SK-N-MC (cell line): ENCODE data around the gene POLR2L.

Experiments
- DNase-seq: peaks from one replicate; pipeline ENCODE4 v3.0.0-alpha.2; 2011; ENCODE audit warnings: low read depth, low spot score
- H3K27ac ChIP-seq: fragments of 200-600 bp; sonication (generic); 2 replicates; pipeline ENCODE4 v1.5.1; 2016; ENCODE audit warnings: mixed run types
- H3K36me3 ChIP-seq: fragments of 200-600 bp; sonication (generic); 2 replicates; pipeline ENCODE4 v1.6.1; 2017; ENCODE audit warnings: antibody characterized with exemption, low read length, mixed read lengths; ENCODE audit not compliant: insufficient read depth
- H3K4me3 ChIP-seq: fragments of 200-600 bp; sonication (generic); 2 replicates; pipeline ENCODE4 v1.5.1; 2016
- H3K9ac ChIP-seq: fragments of 200-600 bp; sonication (generic); 2 replicates; pipeline ENCODE4 v1.8.0; 2017; ENCODE audit warnings: mixed run types, mixed read lengths; ENCODE audit not compliant: insufficient read length
- H3K9me3 ChIP-seq: fragments of 200-600 bp; sonication (generic); 2 replicates; pipeline ENCODE4 v1.6.1; 2017; ENCODE audit warnings: low read depth, mild to moderate bottlenecking, antibody characterized with exemption, low read length, moderate library complexity, mixed read lengths
- EZH2 ChIP-seq: fragments of 200-600 bp; sonication (generic); IDR thresholded peaks from one replicate; pipeline ENCODE4 v1.6.1; 2017; ENCODE audit warnings: antibody characterized with exemption
- FOXP2 ChIP-seq: optimal IDR thresholded peaks from 2 replicates; pipeline ENCODE3; 2011; ENCODE audit warnings: mild to moderate bottlenecking, moderate library complexity; ENCODE audit not compliant: insufficient read depth; ENCODE audit errors: extremely low read length, control extremely low read depth
- POLR2AphosphoS5 ChIP-seq: IDR thresholded peaks from 2 replicates; pipeline ENCODE4 v1.6.1; 2012; ENCODE audit warnings: mild to moderate bottlenecking, low read depth, low read length, borderline replicate concordance

POLR2L gene

DNA sequence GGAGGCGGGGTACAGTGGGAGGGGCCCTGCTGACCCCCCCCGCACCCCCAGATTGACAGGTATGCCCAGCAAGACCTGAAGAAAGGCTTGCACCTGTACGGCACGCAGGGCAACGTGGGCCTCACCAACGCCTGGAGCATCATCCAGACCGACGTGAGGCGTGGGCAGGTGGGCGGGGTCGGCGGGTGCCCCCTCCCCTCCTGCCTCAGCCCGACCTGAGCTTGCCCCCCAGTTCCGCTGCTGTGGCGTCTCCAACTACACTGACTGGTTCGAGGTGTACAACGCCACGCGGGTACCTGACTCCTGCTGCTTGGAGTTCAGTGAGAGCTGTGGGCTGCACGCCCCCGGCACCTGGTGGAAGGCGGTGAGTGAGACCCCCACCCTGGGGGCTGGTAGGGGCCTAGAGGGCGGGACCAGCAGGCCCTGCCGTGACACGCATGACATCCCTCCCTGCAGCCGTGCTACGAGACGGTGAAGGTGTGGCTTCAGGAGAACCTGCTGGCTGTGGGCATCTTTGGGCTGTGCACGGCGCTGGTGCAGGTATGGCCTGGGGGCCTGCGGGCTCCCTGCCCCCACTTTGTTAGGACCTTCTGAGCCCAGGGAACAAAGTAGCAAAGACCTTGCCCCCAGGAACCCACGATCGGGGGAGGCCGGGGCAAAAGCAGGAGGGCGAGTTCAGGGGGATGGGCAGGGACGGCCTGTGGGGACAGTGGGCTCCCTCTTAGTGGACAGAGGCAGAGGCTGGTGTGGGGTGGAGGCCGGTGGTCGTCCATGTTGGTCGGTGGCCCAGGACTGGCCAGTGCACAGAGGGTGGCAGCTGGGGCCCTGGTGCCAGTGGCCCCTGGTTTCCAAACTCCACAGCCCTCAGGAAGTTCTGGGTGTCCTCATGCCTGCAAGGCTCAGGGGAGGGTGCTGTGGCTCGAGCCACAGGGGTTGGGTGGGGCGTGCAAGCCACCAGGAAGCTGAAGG is 23.4 kb upstream of the POLR2L start:
- DNase-seq = no peak
- no peaks in the 10 kb centered on the region; the same call in 1 of the 2 replicates for H3K36me3 ChIP-seq
- H3K9ac ChIP-seq = no peak overlapping the region
- H3K9me3 ChIP-seq = no peaks in the 10 kb centered on the region
- no peak overlapping the region for H3K4me3 ChIP-seq
- H3K27ac ChIP-seq = no peak overlapping the region
- no peak for TF ChIP-seq EZH2
- peak; percentile 38 for TF ChIP-seq POLR2AphosphoS5
- TF ChIP-seq FOXP2 = no peak

DNA sequence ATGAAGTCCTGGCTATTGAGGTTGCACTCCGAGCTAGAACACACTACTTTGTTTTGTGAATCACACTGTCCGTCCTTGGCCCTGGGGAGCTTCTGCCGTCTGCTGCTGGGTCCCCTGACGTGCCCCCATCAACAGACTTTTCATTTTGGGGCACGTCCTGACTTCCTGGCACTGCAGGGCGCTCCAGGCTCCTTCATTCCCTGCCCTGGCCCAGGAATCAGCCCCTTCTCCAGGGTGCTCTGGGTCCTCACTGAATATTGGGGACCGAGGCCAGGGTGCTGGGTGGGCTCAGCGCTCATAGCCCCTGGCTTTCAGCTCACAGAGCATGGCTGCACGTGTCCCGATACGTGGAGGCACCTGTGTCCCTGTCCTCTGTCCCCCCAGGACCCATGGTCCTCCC is 22.6 kb upstream of the POLR2L start:
- H3K9ac ChIP-seq = no peak overlapping the region

DNA sequence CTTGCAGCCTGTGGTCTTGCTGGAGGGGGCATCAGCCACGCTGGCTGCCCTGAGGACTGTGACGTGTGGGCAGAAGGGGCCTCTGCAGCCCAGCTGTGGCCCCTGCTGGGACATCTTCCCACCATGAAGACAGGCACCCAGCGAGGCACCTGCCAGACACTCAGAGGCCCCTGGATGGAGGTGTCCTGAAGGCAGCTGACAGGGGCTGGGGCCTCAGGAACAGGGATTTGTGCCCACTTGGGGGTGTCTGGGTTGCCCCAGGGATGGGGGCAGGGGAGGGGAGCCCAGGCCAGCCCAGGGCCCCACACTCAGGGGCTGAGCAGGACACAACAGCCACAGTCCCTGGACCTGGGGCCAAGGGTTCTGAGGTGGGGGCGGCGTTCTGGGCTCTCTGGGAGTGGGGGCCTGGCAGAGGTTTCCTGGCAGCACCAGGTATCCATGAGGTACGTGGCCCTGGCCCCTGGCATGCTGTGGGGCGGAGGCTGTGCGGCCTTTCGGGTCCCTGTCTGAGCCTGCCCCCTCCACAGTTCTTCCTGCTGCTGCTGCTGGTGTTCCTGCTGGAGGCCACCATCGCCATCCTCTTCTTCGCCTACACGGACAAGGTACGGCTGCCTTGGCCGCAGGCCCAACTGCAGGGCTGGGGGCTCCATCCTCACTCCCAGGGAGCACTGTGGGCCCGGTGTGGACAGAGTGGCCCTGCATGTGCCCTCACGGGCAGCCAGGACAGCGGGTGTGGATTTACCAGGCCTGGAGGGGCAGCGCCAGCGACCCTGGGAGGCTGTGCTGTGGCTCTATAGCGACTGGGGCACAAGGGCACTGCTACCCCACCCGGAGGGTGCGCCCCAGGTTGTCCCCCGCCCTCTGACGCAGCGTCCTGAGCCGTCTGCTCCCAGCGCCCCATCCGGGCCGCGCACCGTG is 21.8 kb upstream of the POLR2L start:
- Histone ChIP-seq H3K27ac (peak overlapping the region; percentile 31; the same call in 1 of the 2 replicates), H3K36me3 (no peaks in the 10 kb centered on the region; the same call in 1 of the 2 replicates), H3K9ac (no peak overlapping the region), H3K4me3 (no peak overlapping the region), H3K9me3 (no peaks in the 10 kb centered on the region)
- TF ChIP-seq FOXP2 = no peak
- no peak; the same call in 1 of the 2 replicates for TF ChIP-seq POLR2AphosphoS5
- no peak for DNase-seq

More for the DNA sequence above, 22.6 kb upstream of the POLR2L start:
- peak overlapping the region; percentile 19; the same call in 1 of the 2 replicates for H3K27ac ChIP-seq
- H3K9me3 ChIP-seq = no peaks in the 10 kb centered on the region
- TF ChIP-seq EZH2 = no peak
- no peak for DNase-seq
- no peak overlapping the region for H3K4me3 ChIP-seq
- no peaks in the 10 kb centered on the region; the same call in 1 of the 2 replicates for H3K36me3 ChIP-seq

DNA sequence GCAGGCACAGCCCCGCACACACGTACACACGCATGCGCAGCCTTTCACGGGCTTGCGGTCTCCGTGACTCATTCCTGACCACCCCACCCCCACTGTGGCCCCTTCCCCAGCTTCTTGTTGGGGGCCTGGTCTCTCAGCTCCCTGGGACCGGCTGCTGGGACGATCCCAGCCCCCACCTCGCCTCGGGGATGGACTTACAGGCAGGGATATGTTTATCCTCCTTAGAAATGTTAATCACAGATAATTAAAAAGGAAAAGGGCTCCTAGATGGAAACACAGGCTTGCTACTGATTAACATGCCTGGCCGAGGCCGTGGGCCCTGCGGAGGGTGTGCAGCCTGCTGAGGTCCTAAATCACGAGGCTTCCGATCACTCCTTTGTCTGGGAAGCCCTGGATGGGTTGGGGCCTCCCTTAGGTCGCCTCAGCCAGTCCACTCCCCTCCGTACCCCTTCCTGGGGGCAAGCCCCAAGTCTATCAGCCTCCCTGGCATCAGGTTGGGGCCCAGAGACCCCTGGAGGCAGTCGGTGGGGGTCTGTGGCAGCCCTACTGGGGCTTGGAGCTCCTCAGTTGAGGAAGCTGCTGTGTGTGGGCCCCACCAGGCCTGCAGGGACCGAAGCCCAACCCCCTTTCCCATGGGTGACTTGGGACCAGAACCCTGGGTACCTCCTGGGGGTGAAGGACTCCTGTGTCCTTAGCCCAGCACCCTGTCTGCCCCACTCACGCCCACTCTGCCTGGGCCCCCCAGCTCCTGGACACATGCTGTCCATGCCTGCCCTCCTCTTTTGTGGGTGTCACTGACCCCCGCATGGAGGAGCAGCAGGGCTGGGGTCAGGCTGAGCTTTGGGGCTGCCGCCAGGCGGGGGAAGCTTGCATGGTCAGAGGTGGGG is 20.9 kb upstream of the POLR2L start:
- peak overlapping the region; percentile 57; the same call in 1 of the 2 replicates for H3K27ac ChIP-seq
- no peak for TF ChIP-seq POLR2AphosphoS5
- TF ChIP-seq EZH2 = no peak
- TF ChIP-seq FOXP2 = no peak
- no peak for DNase-seq
- H3K9me3 ChIP-seq = no peaks in the 10 kb centered on the region
- H3K36me3 ChIP-seq = no peaks in the 10 kb centered on the region; the same call in 1 of the 2 replicates
- H3K9ac ChIP-seq = no peak overlapping the region
- H3K4me3 ChIP-seq = no peak overlapping the region

DNA sequence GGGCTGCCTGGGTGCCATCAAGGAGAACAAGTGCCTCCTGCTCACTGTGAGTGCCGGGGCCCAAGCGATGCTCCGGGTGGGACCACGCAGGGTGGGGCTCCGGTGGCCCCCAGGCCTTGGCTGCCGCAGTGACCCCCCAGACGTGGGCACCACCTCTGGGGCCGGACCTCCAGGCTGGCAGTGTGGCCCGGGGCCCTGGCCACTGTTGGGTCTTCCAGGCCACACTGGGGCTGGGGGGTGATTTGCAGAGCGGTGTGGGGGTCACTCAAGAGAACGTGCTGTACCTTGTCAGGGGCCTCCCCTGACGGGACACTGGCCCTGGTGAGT is 20.3 kb upstream of the POLR2L start:
- Histone ChIP-seq H3K9ac (no peak overlapping the region), H3K9me3 (no peaks in the 10 kb centered on the region), H3K36me3 (no peaks in the 10 kb centered on the region; the same call in 1 of the 2 replicates), H3K27ac (no peak overlapping the region), H3K4me3 (no peak overlapping the region)
- DNase-seq = no peak
- TF ChIP-seq EZH2 (no peak), FOXP2 (no peak), POLR2AphosphoS5 (no peak)

DNA sequence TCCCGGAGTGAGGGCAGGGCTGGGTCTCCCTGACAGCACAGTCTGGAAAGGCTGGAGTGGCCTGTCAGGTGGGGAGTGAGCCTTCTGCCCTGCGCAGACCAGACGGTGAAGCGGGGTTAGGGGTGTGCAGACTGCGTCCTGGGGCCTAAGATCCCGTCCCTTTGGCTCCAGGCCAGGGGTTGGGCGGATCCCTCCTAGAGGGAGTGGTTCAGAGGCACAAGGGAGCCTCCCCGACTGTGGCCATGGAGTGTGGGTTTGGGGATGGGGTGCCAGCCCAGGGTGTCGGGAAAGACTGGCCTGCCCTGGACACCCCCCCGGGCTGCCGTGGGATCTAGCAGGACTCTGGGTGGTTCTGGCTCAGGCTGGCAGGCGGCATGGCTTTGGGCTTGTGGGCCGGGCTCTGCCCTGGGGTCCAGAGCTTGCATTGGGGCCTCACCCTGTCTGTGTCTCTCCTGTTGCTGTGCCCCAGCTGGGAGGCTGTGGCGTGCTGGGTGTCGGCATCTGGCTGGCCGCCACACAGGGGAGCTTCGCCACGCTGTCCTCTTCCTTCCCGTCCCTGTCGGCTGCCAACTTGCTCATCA is 19.8 kb upstream of the POLR2L start:
- Histone ChIP-seq H3K27ac (no peak overlapping the region), H3K36me3 (no peaks in the 10 kb centered on the region; the same call in 1 of the 2 replicates), H3K9me3 (no peaks in the 10 kb centered on the region), H3K4me3 (no peak overlapping the region), H3K9ac (no peak overlapping the region)
- TF ChIP-seq POLR2AphosphoS5 (no peak), EZH2 (no peak), FOXP2 (no peak)
- DNase-seq = no peak

DNA sequence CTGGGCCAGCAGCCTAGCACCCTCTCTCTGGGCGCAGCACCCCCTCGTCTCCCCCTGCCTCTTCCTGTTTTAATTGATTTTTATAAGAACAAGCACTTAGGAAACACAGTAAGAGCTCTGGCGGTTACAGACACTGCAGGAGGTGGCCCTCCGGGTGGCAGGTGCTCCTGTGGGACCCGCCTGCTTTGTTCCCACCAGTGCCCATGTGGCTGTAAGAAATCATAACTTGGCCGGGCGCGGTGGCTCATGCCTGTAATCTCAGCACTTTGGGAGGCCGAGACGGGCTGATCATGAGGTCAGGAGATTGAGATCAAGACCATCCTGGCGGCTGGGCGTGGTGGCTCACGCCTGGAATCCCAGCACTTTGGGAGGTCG is 18.8 kb upstream of the POLR2L start:
- Histone ChIP-seq H3K27ac (no peak overlapping the region), H3K9me3 (no peaks in the 10 kb centered on the region), H3K36me3 (no peaks in the 10 kb centered on the region; the same call in 1 of the 2 replicates), H3K4me3 (no peak overlapping the region), H3K9ac (no peak overlapping the region)
- TF ChIP-seq POLR2AphosphoS5 = 0 out of 2 replicates have a peak, but pooled peaks have one; percentile 17
- no peak for TF ChIP-seq FOXP2
- no peak for DNase-seq
